HEK293 (cell line): Measurements from ENCODE around the gene PHF12.
A peak's percentile ranks its signal among the peaks of the same experiment; 100 is the strongest.

Experiments
- AEBP2 ChIP-seq: fragments of 450-650 bp; formaldehyde crosslinking; IDR thresholded peaks from 2 replicates; pipeline ENCODE4 v1.5.1; 2016; ENCODE audit warnings: missing biosample characterization, missing genetic modification characterization, borderline replicate concordance
- GLI2 ChIP-seq: fragments of 450-650 bp; formaldehyde crosslinking; IDR thresholded peaks from 2 replicates; pipeline ENCODE4; 2017; ENCODE audit warnings: missing biosample characterization, missing genetic modification characterization, low read depth, borderline replicate concordance
- HOXD13 ChIP-seq: sonication (generic); formaldehyde crosslinking; IDR thresholded peaks from 2 replicates; pipeline ENCODE4 v1.8.0; 2022; ENCODE audit warnings: missing genetic modification reagents, borderline replicate concordance
- PBX3 ChIP-seq: sonication (generic); formaldehyde crosslinking; IDR thresholded peaks from 2 replicates; pipeline ENCODE4 v1.8.1; 2022; ENCODE audit warnings: mild to moderate bottlenecking, moderate library complexity, missing genetic modification reagents
- REPIN1 ChIP-seq: fragments of 450-650 bp; formaldehyde crosslinking; IDR thresholded peaks from 2 replicates; pipeline ENCODE4 v1.5.1; 2017; ENCODE audit warnings: missing biosample characterization, missing genetic modification characterization, low read depth
- REST ChIP-seq: fragments of 450-650 bp; formaldehyde crosslinking; IDR thresholded peaks from 2 replicates; pipeline ENCODE4 v1.5.1; 2016; ENCODE audit warnings: missing biosample characterization, missing genetic modification characterization
- TCF7L2 ChIP-seq: IDR thresholded peaks from 2 replicates; pipeline ENCODE4 v1.6.1; 2011; ENCODE audit warnings: low read depth, mild to moderate bottlenecking, inconsistent platforms, low read length, moderate library complexity, borderline replicate concordance
- TRIM28 ChIP-seq: IDR thresholded peaks from 2 replicates; pipeline ENCODE4 v1.6.1; 2011; ENCODE audit warnings: low read length, control low read depth, borderline replicate concordance
- WT1 ChIP-seq: fragments of 450-650 bp; formaldehyde crosslinking; IDR thresholded peaks from 2 replicates; pipeline ENCODE4 v1.5.1; 2016; ENCODE audit warnings: missing biosample characterization, missing genetic modification characterization
- ZBTB48 ChIP-seq: fragments of 450-650 bp; formaldehyde crosslinking; IDR thresholded peaks from 2 replicates; pipeline ENCODE4 v1.5.1; 2016; ENCODE audit warnings: missing biosample characterization, missing genetic modification characterization
- ZEB2 ChIP-seq: fragments of 450-650 bp; formaldehyde crosslinking; IDR thresholded peaks from 2 replicates; pipeline ENCODE4 v1.5.1; 2016; ENCODE audit warnings: missing biosample characterization, missing genetic modification characterization
- ZFP41 ChIP-seq: fragments of 450-650 bp; formaldehyde crosslinking; IDR thresholded peaks from 2 replicates; pipeline ENCODE4 v1.5.1; 2016; ENCODE audit warnings: missing biosample characterization, missing genetic modification characterization, borderline replicate concordance
- ZFP69B ChIP-seq: fragments of 450-650 bp; formaldehyde crosslinking; IDR thresholded peaks from 2 replicates; pipeline ENCODE4 v1.5.1; 2016; ENCODE audit warnings: missing biosample characterization, missing genetic modification characterization
- ZNF132 ChIP-seq: fragments of 450-650 bp; formaldehyde crosslinking; IDR thresholded peaks from 2 replicates; pipeline ENCODE4 v1.5.1; 2017; ENCODE audit warnings: missing biosample characterization, missing genetic modification characterization, borderline replicate concordance
- ZNF155 ChIP-seq: fragments of 450-650 bp; formaldehyde crosslinking; IDR thresholded peaks from 2 replicates; pipeline ENCODE4 v1.5.1; 2016; ENCODE audit warnings: missing biosample characterization, missing genetic modification characterization
- ZNF16 ChIP-seq: fragments of 450-650 bp; formaldehyde crosslinking; IDR thresholded peaks from 2 replicates; pipeline ENCODE4 v1.5.1; 2016; ENCODE audit warnings: low read depth, missing biosample characterization, missing genetic modification characterization
- ZNF24 ChIP-seq: fragments of 450-650 bp; formaldehyde crosslinking; IDR thresholded peaks from 2 replicates; pipeline ENCODE4 v1.5.1; 2016; ENCODE audit warnings: missing biosample characterization, missing genetic modification characterization
- ZNF280C ChIP-seq: fragments of 450-650 bp; formaldehyde crosslinking; IDR thresholded peaks from 2 replicates; pipeline ENCODE4 v1.5.1; 2016; ENCODE audit warnings: missing biosample characterization, missing genetic modification characterization
- ZNF292 ChIP-seq: fragments of 450-650 bp; formaldehyde crosslinking; IDR thresholded peaks from 2 replicates; pipeline ENCODE4 v1.5.1; 2016; ENCODE audit warnings: low read depth, missing biosample characterization, missing genetic modification characterization, borderline replicate concordance
- ZNF404 ChIP-seq: fragments of 450-650 bp; formaldehyde crosslinking; IDR thresholded peaks from 2 replicates; pipeline ENCODE4 v1.5.1; 2017; ENCODE audit warnings: missing biosample characterization, missing genetic modification characterization
- ZNF416 ChIP-seq: fragments of 450-650 bp; formaldehyde crosslinking; IDR thresholded peaks from 2 replicates; pipeline ENCODE4 v1.5.1; 2016; ENCODE audit warnings: missing biosample characterization, missing genetic modification characterization
- ZNF423 ChIP-seq: fragments of 450-650 bp; formaldehyde crosslinking; IDR thresholded peaks from 2 replicates; pipeline ENCODE4 v1.5.1; 2016; ENCODE audit warnings: missing biosample characterization, missing genetic modification characterization
- ZNF449 ChIP-seq: fragments of 450-650 bp; formaldehyde crosslinking; IDR thresholded peaks from 2 replicates; pipeline ENCODE4 v1.5.1; 2017; ENCODE audit warnings: missing biosample characterization, mild to moderate bottlenecking, missing genetic modification characterization, moderate library complexity
- ZNF585B ChIP-seq: fragments of 450-650 bp; formaldehyde crosslinking; IDR thresholded peaks from 2 replicates; pipeline ENCODE4 v1.5.1; 2016; ENCODE audit warnings: missing biosample characterization, missing genetic modification characterization
- ZNF600 ChIP-seq: fragments of 450-650 bp; formaldehyde crosslinking; IDR thresholded peaks from 2 replicates; pipeline ENCODE4 v1.5.1; 2016; ENCODE audit warnings: missing biosample characterization, missing genetic modification characterization
- ZNF629 ChIP-seq: fragments of 450-650 bp; formaldehyde crosslinking; IDR thresholded peaks from 2 replicates; pipeline ENCODE4 v1.5.1; 2017; ENCODE audit warnings: missing biosample characterization, missing genetic modification characterization
- ZNF660 ChIP-seq: fragments of 450-650 bp; IDR thresholded peaks from 2 replicates; pipeline ENCODE4 v1.5.1; 2018; ENCODE audit warnings: missing biosample characterization, mild to moderate bottlenecking, missing genetic modification characterization
- ZNF677 ChIP-seq: fragments of 450-650 bp; IDR thresholded peaks from 2 replicates; pipeline ENCODE4 v1.5.0; 2018; ENCODE audit warnings: missing biosample characterization, mild to moderate bottlenecking, missing genetic modification characterization, moderate library complexity
- ZNF704 ChIP-seq: fragments of 450-650 bp; formaldehyde crosslinking; IDR thresholded peaks from 2 replicates; pipeline ENCODE4 v1.5.1; 2016; ENCODE audit warnings: missing biosample characterization, missing genetic modification characterization

The PHF12 gene

GRCh38 chr17:28896884-28897768, 54.2 kb downstream of the PHF12 start, which contains the start of gene FLOT2 (continued):
- TF ChIP-seq ZNF704 (tag by site-specific recombination) (no peak), GLI2 (tag by site-specific recombination) (no peak), AEBP2 (tag by site-specific recombination) (no peak), ZNF585B (0 out of 2 replicates have a peak, but pooled peaks have one; percentile 22), ZNF280C (tag by site-specific recombination) (no peak), ZFP69B (tag by site-specific recombination) (peak; percentile 81), REPIN1 (tag by site-specific recombination) (no peak), ZNF423 (peak; percentile 98), ZNF155 (tag by site-specific recombination) (no peak), REST (tag by site-specific recombination) (0 out of 2 replicates have a peak, but pooled peaks have one; percentile 18), ZNF600 (tag by site-specific recombination) (peak; percentile 63), TRIM28 (no peak), PBX3 (CRISPR knock-in tag) (peak; percentile 60; the same call in 1 of the 2 replicates), ZBTB48 (tag by site-specific recombination) (no peak), ZNF404 (no peak), ZNF677 (tag by site-specific recombination) (no peak), ZFP41 (no peak), WT1 (tag by site-specific recombination) (peak; percentile 73), ZNF24 (tag by site-specific recombination) (0 out of 2 replicates have a peak, but pooled peaks have one; percentile 35), HOXD13 (CRISPR knock-in tag) (no peak; the same call in 1 of the 2 replicates), ZNF660 (tag by site-specific recombination) (no peak), ZNF416 (no peak), ZNF16 (no peak), ZNF132 (tag by site-specific recombination) (no peak), TCF7L2 (no peak), ZEB2 (tag by site-specific recombination) (peak; percentile 62), ZNF629 (peak; percentile 53; the same call in 1 of the 2 replicates), ZNF449 (tag by site-specific recombination) (peak; percentile 79), ZNF292 (tag by site-specific recombination) (no peak)
